H9 (cell line): ENCODE results near the gene PDE3B. TPM values are rescaled to one million over a fixed set of nuclear protein-coding genes. Genes with fewer than 3 reads are reported as not detected.

Source experiments
- DNase-seq: peaks from one replicate; pipeline ENCODE4 v3.0.0-alpha.2; 2017
- H2AFZ ChIP-seq: one replicate; pipeline ENCODE4 v1.6.1; 2013; ENCODE audit warnings: mild to moderate bottlenecking, low read length, control low read depth, moderate library complexity
- H2AK5ac ChIP-seq: 2 replicates; pipeline ENCODE4 v1.6.1; 2013; ENCODE audit warnings: low read length, control low read depth, mixed read lengths; ENCODE audit not compliant: insufficient read length
- H2BK120ac ChIP-seq: one replicate; pipeline ENCODE4 v1.6.1; 2013; ENCODE audit warnings: low read depth, mild to moderate bottlenecking, low read length, control low read depth, inconsistent platforms; ENCODE audit not compliant: poor library complexity, severe bottlenecking
- H2BK12ac ChIP-seq: 2 replicates; pipeline ENCODE4 v1.6.1; 2013; ENCODE audit warnings: low read length, control low read depth, mixed read lengths, low read depth; ENCODE audit not compliant: insufficient read length
- H2BK15ac ChIP-seq: 2 replicates; pipeline ENCODE4 v1.6.1; 2013; ENCODE audit warnings: low read depth, low read length, control low read depth
- H2BK20ac ChIP-seq: one replicate; pipeline ENCODE4 v1.6.1; 2013; ENCODE audit warnings: low read depth, mild to moderate bottlenecking, low read length, control low read depth, inconsistent platforms; ENCODE audit not compliant: poor library complexity, severe bottlenecking
- H2BK5ac ChIP-seq: 2 replicates; pipeline ENCODE4 v1.6.1; 2013; ENCODE audit warnings: low read length, control low read depth, mixed read lengths; ENCODE audit not compliant: insufficient read length
- H3K14ac ChIP-seq: 2 replicates; pipeline ENCODE4 v1.6.1; 2013; ENCODE audit warnings: low read length, control low read depth; ENCODE audit not compliant: insufficient read depth
- H3K18ac ChIP-seq: 2 replicates; pipeline ENCODE4 v1.6.1; 2013; ENCODE audit warnings: low read depth, mild to moderate bottlenecking, mixed read lengths, low read length, control low read depth; ENCODE audit not compliant: insufficient read length
- H3K23ac ChIP-seq: 2 replicates; pipeline ENCODE4 v1.6.1; 2013; ENCODE audit warnings: low read length, control low read depth, mixed read lengths, low read depth; ENCODE audit not compliant: insufficient read length
- H3K23me2 ChIP-seq: 2 replicates; pipeline ENCODE4 v1.6.1; 2013; ENCODE audit warnings: low read depth, mild to moderate bottlenecking, mixed read lengths, low read length, control low read depth; ENCODE audit not compliant: insufficient read length, poor library complexity, severe bottlenecking
- H3K27ac ChIP-seq: 2 replicates; pipeline ENCODE4 v1.5.1; 2013; ENCODE audit warnings: low read length, control low read depth, mixed read lengths, low read depth; ENCODE audit not compliant: insufficient read length
- H3K27me3 ChIP-seq: 2 replicates; pipeline ENCODE4 v1.6.1; 2013; ENCODE audit warnings: low read length, control low read depth, inconsistent platforms; ENCODE audit not compliant: insufficient read depth
- H3K4ac ChIP-seq: 2 replicates; pipeline ENCODE4 v1.6.1; 2013; ENCODE audit warnings: low read depth, mild to moderate bottlenecking, control low read depth, inconsistent platforms, low read length, moderate library complexity
- H3K4me1 ChIP-seq: 2 replicates; pipeline ENCODE4 v1.6.1; 2013; ENCODE audit warnings: low read length, control low read depth, inconsistent platforms; ENCODE audit not compliant: insufficient read depth
- H3K4me2 ChIP-seq: 2 replicates; pipeline ENCODE4 v1.6.1; 2013; ENCODE audit warnings: low read length, control low read depth, mixed read lengths; ENCODE audit not compliant: insufficient read length, insufficient read depth
- H3K56ac ChIP-seq: 2 replicates; pipeline ENCODE4 v1.6.1; 2013; ENCODE audit warnings: low read depth, mild to moderate bottlenecking, mixed read lengths, low read length, control low read depth; ENCODE audit not compliant: insufficient read length
- H3K79me1 ChIP-seq: 2 replicates; pipeline ENCODE4 v1.6.1; 2013; ENCODE audit warnings: low read depth, mild to moderate bottlenecking, moderate library complexity, low read length, control low read depth, inconsistent platforms; ENCODE audit not compliant: insufficient read depth, poor library complexity, severe bottlenecking
- H3K79me2 ChIP-seq: 2 replicates; pipeline ENCODE4 v1.6.1; 2013; ENCODE audit warnings: low read length, control low read depth, inconsistent platforms; ENCODE audit not compliant: insufficient read depth
- H3K9ac ChIP-seq: 2 replicates; pipeline ENCODE4 v1.6.1; 2013; ENCODE audit warnings: low read length, control low read depth, mixed read lengths; ENCODE audit not compliant: insufficient read length; ENCODE audit errors: extremely low read depth
- H3K9me3 ChIP-seq: one replicate; pipeline ENCODE4 v1.6.1; 2013; ENCODE audit warnings: low read depth, low read length, inconsistent platforms; ENCODE audit not compliant: control insufficient read depth
- H3T11ph ChIP-seq: one replicate; pipeline ENCODE4 v1.6.1; 2013; ENCODE audit warnings: mild to moderate bottlenecking, low read length, control low read depth, inconsistent platforms
- H4K20me1 ChIP-seq: one replicate; pipeline ENCODE4 v1.6.1; 2013; ENCODE audit not compliant: control insufficient read depth, insufficient read length, insufficient read depth
- H4K5ac ChIP-seq: 2 replicates; pipeline ENCODE4 v1.6.1; 2013; ENCODE audit warnings: low read depth, mild to moderate bottlenecking, mixed read lengths, low read length, control low read depth; ENCODE audit not compliant: insufficient read length
- H4K8ac ChIP-seq: replicated peaks from 2 replicates; pipeline ENCODE4 v1.6.1; 2013; ENCODE audit warnings: low read length, control low read depth, mixed read lengths, low read depth; ENCODE audit not compliant: insufficient read length
- H4K91ac ChIP-seq: 2 replicates; pipeline ENCODE4 v1.6.1; 2013; ENCODE audit warnings: low read depth, mild to moderate bottlenecking, moderate library complexity, mixed read lengths, low read length, control low read depth; ENCODE audit not compliant: insufficient read length
- H3K27ac Mint-ChIP-seq, 3 experiments: 2 replicates in 2 of 3; 3 replicates in 1 of 3; pipeline ENCODE4 v1.8.0; 2020 to 2021; ENCODE audit warnings: mixed read lengths in 3 of 3, mild to moderate bottlenecking in 1 of 3, moderate library complexity in 1 of 3
- H3K27me3 Mint-ChIP-seq: 2 replicates; pipeline ENCODE4 v1.8.0; 2021; ENCODE audit warnings: low read depth, mild to moderate bottlenecking, moderate library complexity, mixed read lengths
- H3K36me3 Mint-ChIP-seq, 3 experiments: 2 replicates in 2 of 3; 3 replicates in 1 of 3; pipeline ENCODE4 v1.8.0; 2020 to 2021; ENCODE audit warnings: low read depth in 3 of 3, mixed read lengths in 3 of 3; ENCODE audit not compliant: insufficient read depth in 1 of 3
- H3K4me1 Mint-ChIP-seq, 2 experiments: 2 replicates each; pipeline ENCODE4 v1.8.0; 2020; ENCODE audit warnings: mixed read lengths in 2 of 2
- H3K4me3 Mint-ChIP-seq, 2 experiments: 2 replicates in 1 of 2; 3 replicates in 1 of 2; pipeline ENCODE4 v1.8.0; 2020 to 2021; ENCODE audit warnings: mild to moderate bottlenecking in 2 of 2, mixed read lengths in 2 of 2, moderate library complexity in 1 of 2
- H3K9me3 Mint-ChIP-seq, 2 experiments: 2 replicates in 1 of 2; 3 replicates in 1 of 2; pipeline ENCODE4 v1.8.0; 2020; ENCODE audit warnings: mild to moderate bottlenecking in 2 of 2, mixed read lengths in 2 of 2, moderate library complexity in 1 of 2
- CTCF ChIP-seq: fragments of 200-600 bp; sonication (generic); conservative IDR thresholded peaks from 3 replicates; pipeline ENCODE4 v1.8.0; 2021; ENCODE audit warnings: antibody characterized with exemption, mild to moderate bottlenecking
- WGBS: extraction: QIAGEN DNeasy Blood & Tissue Kit; methylation state at CpG from one replicate; pipeline ENCODE4 v1.1.7; 2013; ENCODE audit warnings: missing lambda C conversion rate, low lambda C conversion rate, mixed read lengths; ENCODE audit not compliant: insufficient read length; ENCODE audit errors: extremely low coverage; 5-methylcytosine and 5-hydroxymethylcytosine counted together
- total RNA-seq: library from RNA; stranded (reverse); gene quantifications from 2 replicates; pipeline ENCODE4 v1.2.1, GENCODE V29; 2021

Gene PDE3B
- total RNA-seq, 1 experiment from 2014 or later = 6.6 TPM

- H2BK12ac ChIP-seq = no peak overlapping the region
- no peaks in the 10 kb centered on the region for H3K9me3 ChIP-seq
- Mint-ChIP-seq H3K27ac (no peak overlapping the region), H3K36me3 (peaks cover 5 to 7% (median 7%) of the 10 kb centered on the region in 3 experiments; a peak in 5 of 7 replicates), H3K4me3 (no peak overlapping the region), H3K4me1 (no peaks in the 10 kb centered on the region), H3K9me3 (no peaks in the 10 kb centered on the region; a peak in 1 of 5 replicates), H3K27me3 (no peaks in the 10 kb centered on the region)
- no peak overlapping the region for H3K9ac ChIP-seq
- H3K4me2 ChIP-seq = no peak overlapping the region
- H3K27ac ChIP-seq = no peak overlapping the region
- H3K79me1 ChIP-seq = no peaks in the 10 kb centered on the region
- no peak overlapping the region for H2BK5ac ChIP-seq
- DNase-seq = no peak
- H3K56ac ChIP-seq = no peak overlapping the region
- H3K79me2 ChIP-seq = no peaks in the 10 kb centered on the region
- WGBS = no CpG with 5 or more reads among the region's 2 CpGs
- H3K23me2 ChIP-seq = no peaks in the 10 kb centered on the region
- no peak overlapping the region for H4K5ac ChIP-seq
- H3K18ac ChIP-seq = no peak overlapping the region
- no peak overlapping the region for H3K4ac ChIP-seq
- no peak overlapping the region for H3T11ph ChIP-seq
- no peak overlapping the region for H4K91ac ChIP-seq
- H4K8ac ChIP-seq = no peak overlapping the region
- no peak overlapping the region for H2AFZ ChIP-seq
- H3K4me1 ChIP-seq = no peaks in the 10 kb centered on the region
- H2BK120ac ChIP-seq = no peak overlapping the region
- TF ChIP-seq CTCF = no peak
- no peak overlapping the region for H2BK20ac ChIP-seq
- no peaks in the 10 kb centered on the region for H3K27me3 ChIP-seq
- no peaks in the 10 kb centered on the region for H4K20me1 ChIP-seq
- no peak overlapping the region for H2AK5ac ChIP-seq
- no peak overlapping the region for H3K14ac ChIP-seq
- no peak overlapping the region for H2BK15ac ChIP-seq
- no peak overlapping the region for H3K23ac ChIP-seq
Measured at GRCh38 chr11:14881576-14882193, 238.1 kb downstream of the PDE3B start.
